GM18498 (cell line): ENCODE measurements around the gene ULK3.
A peak's percentile ranks its signal among the peaks of the same experiment; 100 is the strongest.

Source experiments
- ATAC-seq: cut with Tn5 transposase; IDR thresholded peaks from one replicate; pipeline ENCODE4 v1.9.1; 2021; ENCODE audit warnings: mild to moderate bottlenecking, moderate library complexity; ENCODE audit not compliant: unreplicated experiment

Gene ULK3

DNA sequence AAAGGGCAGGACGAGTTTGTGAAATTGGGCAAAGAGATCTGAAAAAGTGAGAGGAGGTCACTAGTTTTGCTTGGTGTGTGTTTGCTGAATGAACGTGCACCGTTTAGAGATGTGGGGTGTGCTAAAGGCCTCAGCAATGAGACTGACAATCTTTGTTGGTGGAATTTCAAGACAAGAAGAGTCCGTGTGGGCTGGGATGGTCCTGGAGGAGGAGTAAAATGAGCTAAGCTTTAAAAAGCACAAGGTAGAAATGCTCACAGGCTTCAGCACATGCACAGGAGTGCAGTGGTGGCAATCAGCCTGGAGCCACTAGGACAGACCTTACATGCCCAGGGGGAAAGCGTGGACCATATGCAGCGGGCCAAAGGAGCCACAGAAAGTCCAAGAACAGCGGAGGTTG, 18.0 kb downstream of the ULK3 start:
- ATAC-seq: no peak

DNA sequence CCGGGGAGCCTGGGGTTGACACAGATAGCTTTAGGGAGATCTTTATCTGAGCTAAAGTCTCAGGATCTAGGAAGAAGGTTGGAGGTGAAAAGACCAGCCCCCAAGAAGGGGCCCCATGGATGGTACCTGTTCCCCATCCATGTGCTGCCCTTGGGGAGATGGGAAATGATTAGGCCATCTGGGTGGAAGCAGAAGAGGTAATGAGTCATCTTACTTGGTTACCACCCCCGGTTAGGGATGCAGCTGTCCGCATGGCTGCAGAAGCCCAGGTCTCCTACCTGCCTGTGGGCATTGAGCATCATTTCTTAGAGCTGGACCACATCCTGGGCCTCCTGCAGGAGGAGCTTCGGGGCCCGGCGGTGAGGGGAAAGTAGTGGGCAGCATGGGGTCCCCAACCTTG, 19.6 kb downstream of the ULK3 start:
- ATAC-seq: no peak

DNA sequence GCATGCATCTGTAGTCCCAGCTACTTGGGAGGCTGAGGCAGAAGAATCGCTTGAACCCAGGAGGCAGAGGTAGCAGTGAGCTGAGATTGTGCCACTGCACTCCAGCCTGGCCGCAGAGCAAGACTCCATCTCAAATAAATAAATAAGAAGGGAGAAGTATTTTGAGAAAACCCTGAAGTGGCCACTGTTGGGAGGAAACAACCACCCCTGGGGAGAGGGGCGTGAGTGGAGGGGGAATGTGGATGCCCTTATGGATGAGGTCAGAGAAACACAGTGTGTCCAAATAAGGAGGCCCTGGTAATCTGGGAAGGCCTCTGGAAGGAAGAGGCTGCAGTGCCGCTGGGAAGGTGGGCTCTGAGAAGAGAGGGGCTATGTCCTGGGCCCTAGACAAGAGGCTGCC, 20.7 kb downstream of the ULK3 start:
- no peak for ATAC-seq

DNA sequence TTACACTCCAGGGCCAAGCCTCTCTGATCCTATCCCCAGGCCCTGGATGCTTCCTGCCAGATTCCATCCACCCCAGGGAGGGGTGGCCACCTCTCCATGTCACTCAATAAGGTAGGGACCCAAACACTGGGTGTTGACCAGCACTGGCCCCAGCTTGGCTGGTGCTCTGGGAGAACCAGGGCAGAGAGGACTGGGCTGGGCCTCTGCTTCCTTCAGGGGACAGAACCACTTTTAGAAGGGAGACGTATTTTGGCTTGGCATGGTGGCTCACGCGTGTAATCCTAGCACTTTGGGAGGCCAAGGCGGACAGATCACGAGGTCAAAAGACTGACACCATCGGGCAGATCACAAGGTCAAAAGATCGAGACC, 21.2 kb downstream of the ULK3 start:
- ATAC-seq: no peak

DNA sequence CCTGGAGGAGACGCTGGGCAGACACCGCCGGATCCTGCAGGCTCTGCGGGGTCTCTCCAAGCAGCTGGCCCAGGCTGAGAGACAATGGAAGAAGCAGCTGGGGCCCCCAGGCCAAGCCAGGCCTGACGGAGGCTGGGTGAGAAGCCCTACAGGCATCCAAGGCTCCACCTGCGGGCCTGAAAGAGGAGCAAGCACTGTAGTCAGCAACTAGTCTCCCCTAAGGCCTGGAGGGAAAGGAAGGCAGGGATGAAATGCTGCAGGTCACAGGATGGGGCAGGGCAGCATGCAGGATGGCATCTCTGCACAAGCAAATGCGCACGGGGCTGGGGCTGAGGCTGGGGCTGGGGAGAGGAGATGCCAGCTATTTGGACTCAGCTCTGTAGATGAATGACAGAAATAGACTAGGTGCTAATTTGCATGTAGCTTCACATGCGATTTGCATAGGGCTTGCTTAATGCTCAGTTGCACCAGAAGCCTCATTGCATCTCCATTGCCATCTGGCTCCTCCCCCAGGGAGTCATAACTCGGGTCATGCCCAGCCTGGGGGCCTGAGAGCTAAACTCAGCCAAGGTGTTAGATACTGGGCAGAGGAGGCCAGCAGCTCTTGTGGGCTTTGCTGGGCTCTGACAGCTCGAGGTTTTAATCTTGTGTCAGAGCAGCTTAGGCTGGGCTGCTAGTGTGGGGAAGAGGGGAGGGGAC, 21.7 kb downstream of the ULK3 start:
- ATAC-seq: peak; percentile 82

DNA sequence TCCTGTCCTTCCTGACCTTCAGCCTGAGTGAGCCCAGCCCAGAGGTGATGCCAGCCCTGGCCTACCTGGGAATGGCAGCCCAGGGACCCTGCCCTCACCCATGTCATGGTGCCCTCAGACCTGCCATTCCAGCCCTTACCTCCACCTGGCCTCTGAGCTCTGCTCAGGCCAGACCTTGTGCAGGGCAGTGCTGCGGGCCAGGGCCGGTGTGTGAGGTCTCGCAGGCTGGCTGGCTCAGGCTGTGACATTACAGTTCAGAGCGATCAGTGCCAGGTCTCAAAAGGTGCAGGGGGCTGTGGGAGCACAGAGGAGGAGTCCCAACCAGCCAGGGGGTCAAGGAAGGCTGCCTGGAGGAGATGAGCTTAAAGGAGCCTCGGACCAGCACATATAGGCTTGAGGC, 22.9 kb downstream of the ULK3 start:
- no peak for ATAC-seq

DNA sequence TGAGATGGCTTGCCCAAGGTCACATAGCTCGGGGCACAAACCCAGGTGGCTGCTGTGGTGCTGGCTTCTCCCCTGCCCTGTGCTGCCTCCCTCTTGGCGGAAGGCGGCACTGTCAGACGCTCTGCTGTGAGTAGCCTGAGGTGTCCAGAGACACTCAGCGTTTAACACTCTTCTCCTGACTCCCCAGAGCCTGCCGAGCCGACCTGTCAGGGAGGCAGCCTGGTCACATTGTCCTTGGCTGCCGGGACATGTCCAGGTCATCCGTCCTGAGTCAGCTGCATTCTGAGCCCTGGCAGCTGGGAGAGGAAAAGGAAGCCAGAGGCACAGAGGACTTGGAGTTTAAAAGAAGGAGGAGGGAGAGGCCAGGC, 25.6 kb downstream of the ULK3 start:
- ATAC-seq: no peak

DNA sequence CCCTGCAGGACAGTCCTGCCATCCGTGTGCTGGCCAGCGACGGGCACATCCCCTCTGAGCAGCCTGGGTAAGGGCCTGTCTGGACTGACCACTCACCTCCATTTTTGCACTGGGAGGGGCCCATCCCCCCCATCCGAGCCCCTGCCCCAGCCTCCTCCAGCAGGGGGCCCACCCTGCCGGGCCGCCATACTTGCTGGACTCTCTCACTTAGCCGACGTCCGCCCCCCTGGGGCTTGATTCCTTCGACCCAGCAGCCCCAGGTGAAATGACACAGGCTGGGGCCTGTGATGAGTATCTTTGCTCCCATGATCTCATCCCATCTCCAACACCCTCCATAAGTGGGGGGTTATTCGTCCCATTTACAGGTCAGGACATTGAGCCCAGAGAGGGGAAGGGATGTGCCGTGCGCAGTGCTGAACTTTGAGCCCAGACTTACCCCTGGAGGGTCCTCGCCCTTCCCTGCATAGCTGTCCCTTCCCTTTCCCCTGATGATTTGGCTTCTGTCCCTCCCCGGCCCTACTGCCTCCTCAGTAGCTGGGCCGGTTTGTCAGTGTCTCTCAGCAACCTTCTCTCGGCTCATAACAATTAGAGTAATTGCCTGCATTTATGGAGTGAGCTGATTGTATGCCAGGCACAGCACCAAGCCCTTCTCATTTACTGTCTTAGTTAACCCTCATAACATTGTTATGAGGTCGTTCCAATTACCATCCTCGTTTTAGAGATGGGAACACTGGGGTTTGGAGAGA, 26.2 kb downstream of the ULK3 start:
- no peak for ATAC-seq

DNA sequence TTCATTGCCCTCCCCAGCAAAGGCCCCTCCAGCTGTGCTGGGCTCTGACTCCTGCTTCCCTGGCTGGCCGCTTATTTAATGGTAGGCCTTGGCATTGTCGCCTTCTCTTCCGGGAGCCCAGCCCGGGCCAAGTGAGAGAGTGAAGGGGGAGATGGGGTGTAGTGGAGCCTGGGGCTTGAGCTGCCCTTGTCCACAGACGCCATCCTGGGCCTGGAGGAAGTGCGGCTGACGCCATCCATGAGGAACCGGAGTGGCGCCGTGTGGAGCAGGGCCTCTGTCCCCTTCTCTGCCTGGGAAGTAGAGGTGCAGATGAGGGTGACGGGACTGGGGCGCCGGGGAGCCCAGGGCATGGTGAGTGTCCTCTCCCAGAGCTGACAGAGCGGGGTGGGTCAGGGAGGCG, 27.0 kb downstream of the ULK3 start:
- no peak for ATAC-seq

DNA sequence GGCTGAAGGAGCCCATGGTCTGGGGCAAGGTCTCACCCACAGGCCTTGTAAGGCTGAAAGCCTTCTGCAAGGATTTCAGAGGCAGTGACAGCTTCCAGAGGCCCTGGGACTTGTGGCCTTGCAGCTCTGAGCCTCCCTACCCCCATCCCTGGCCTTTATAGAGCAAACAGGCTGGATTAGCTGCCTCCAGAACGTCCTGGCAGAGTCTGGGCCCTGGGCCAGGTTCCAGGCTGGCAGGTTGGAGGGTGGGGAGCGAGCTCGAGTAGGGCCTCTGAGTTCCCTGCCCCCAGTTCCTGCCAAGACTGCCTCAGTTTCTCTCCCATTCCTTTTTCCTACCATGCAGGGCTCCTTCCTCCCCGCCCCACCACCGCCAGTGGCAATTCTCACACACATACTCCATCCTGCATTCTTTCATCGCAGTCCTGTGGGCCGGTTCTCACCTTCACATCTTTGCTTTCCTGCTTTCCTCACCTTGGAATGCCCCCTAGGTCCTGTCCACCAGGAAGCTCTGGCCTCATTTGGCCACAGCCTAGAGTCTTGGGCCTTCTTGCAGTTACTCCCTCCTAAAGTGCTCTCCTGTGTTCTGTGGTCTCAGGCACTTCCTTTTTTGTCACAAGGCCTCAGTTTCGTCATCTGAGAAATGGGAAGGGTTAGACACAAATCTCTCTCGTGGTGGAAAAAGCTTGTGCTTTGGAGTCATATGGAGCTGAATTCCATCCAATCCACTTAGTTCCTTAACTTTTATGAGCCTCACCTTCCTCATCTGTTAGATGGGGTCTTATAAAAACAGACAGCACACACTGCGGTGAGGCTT, 27.6 kb downstream of the ULK3 start:
- no peak for ATAC-seq

DNA sequence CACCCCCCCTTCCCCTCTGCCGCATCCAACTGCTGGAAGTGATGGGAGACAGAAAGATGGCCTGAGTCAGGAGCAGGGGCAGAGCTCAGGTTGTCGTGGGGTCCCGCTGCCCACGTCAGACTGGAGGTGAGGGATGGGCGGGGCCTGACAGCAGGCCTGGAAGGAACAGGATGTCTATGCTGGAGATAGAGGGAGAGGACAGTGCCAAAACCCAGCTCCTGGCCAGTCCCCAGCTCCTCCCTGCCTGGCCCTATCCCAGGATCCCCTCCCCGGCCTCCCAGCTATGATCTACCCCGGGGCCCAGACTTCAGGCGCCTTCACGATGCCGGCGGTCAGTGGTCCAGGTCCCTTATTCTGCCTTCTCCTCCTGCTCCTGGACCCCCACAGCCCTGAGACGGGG, 30.4 kb downstream of the ULK3 start, which contains the start of gene LMAN1L:
Gene LMAN1L, plus strand, starts transcription at position 303 of the 400 bp plus-strand sequence. Its CDS starts 20 bp downstream, at position 323.
- no peak for ATAC-seq

DNA sequence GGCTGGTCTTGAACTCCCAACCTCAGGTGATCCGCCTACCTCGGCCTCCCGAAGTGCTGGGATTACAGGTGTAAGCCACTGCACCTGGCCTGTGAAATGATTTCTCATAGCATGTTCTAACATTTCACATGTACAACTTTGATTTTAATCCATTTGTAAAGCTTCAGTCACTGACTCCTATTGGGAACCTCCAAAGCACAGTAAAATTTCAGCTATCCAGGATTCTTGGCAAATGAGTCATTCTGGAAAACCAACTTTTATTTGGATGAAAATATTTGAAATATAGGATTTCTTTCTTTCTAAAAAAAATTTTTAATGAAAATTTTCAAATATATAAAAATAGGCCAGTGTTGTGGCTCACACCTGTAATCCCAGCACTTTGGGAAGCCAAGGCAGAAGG, 33.0 kb downstream of the ULK3 start:
- no peak for ATAC-seq

DNA sequence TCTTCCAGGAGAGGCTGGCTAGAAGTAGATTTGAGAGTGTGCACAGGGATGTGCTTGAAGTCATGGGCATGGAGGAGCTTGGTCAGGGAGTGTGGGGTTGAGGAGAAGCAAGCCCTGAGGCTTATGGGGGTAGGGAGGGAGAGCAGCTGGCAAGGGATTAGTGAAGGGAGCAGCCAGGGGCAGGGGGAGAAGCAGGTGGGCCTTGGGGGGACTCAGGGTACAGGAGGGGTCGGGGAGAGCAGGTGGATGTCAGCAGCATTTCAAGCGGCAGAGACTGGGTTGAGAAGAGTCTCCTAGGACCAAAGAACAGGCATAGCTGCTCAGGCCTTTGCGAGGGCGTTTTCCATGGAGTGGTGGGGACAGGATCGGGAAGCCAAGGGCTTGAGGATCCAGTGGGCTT, 33.7 kb downstream of the ULK3 start:
- ATAC-seq: no peak

DNA sequence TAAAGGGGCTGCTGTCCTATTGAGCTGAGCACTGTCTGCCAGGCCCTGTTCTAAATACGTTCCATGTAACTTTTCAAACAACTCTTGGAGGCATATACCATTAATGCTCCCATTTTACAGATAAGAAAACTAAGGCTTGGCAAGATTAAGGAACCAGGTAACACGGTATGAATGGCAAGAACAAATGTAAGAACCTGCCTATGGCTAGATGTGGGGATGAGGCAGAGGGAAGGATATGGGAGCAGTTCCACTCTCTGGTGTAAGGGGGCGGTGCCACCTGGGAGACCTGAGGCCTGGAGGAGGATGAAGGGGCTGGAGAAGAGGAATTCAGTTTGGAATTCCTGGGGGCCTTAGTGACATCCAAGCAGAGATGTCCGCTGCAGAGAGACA, 34.1 kb downstream of the ULK3 start:
- ATAC-seq: no peak

DNA sequence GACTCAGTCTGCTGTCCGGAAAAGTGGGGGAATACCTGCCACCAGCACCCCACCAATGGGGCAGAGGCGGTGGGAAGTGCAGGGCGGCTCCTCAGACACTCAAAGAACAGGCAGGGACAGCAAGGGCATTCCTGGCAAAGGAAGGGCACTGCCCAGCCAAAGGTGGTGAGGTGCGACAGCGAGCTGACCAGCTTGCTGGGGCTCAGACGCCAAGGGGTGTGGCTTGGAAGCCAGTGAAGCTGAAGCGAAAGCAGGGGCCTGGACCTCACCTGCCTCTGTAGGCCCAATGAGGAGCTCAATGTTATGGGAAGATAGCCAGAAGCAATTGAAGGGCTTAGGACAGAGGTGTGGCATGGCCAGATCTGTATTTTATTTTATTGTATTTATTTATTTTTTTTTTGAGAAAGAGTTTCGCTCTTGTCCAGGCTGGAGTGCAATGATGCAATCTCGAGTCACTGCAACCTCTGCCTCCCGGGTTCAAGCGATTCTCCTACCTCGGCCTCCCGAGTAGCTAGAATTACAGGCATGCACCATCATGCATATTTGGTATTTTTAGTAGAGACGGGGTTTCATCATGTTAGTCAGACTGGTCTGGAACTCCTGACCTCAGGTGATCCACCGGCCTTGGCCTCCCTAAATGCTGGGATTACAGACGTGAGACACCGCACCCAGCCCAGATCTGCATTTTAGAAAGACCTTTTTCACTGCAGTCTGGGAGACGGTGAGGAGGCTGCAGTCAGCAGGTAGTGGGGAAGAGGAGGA, 34.7 kb downstream of the ULK3 start:
- ATAC-seq: no peak

DNA sequence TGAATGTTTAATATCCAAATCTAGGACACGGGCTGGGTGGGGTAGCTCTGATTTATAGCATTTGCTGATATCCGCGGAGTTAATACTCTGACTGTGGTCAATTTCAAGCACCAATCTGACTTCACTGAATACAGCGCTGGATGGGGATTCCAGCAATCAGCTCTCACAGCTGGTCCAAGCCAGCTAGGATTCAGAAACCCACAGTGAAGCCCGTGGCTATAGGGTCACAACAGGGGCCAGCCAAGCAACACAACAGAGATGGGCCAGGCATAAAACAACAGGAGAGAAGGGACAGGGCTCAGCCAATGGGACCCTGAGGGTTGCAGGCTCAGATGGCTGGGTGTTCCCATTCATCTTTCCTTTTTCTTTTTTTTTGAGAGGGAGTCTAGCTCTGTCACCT, 35.7 kb downstream of the ULK3 start:
- ATAC-seq: no peak

DNA sequence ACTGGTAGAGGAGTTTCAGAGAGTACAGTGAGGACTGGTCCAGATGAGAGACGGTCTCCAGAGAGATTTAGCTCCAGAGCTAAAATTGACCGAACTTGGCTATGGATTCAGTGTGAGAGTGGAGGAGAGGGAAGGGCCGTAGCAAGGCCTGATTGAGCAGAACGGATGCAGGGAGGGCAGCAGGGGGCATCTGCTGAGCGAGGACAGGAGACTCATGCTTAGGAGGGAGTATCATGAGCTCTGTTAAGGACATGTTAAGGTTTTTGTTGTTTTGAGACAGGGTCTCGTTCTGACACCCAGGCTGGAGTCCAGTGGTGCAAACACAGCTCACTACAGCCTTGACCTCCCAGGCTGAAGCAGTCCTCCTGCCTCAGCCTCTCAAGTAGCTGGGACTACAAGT, 38.0 kb downstream of the ULK3 start:
- ATAC-seq: no peak

DNA sequence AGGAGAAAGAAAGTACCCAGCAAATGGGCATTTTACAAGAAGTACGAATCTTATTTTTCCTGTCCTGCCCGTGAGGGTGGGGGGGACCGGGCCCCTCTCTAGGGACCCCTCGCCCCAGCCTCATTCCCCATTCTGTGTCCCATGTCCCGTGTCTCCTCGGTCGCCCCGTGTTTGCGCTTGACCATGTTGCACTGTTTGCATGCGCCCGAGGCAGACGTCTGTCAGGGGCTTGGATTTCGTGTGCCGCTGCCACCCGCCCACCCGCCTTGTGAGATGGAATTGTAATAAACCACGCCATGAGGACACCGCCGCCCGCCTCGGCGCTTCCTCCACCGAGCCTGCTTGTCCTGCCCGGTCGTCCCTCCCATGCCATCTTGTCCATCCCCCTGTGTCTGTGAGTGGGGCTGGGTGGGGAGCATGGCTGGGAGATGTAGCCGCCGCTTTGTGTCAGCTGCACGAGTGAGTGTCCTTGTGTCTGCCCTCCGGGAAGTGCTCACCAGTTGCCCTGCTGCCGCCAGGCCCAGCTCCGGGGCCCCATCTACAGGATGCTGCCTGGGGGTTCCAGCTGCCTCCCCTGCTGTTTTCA, 40.0 kb downstream of the ULK3 start:
- no peak for ATAC-seq

DNA sequence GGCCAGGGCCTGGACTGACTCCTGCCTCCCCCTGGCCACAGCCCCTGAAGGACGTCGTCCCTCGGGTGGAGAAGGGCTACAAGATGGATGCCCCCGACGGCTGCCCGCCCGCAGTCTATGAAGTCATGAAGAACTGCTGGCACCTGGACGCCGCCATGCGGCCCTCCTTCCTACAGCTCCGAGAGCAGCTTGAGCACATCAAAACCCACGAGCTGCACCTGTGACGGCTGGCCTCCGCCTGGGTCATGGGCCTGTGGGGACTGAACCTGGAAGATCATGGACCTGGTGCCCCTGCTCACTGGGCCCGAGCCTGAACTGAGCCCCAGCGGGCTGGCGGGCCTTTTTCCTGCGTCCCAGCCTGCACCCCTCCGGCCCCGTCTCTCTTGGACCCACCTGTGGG, 40.7 kb downstream of the ULK3 start:
- no peak for ATAC-seq

DNA sequence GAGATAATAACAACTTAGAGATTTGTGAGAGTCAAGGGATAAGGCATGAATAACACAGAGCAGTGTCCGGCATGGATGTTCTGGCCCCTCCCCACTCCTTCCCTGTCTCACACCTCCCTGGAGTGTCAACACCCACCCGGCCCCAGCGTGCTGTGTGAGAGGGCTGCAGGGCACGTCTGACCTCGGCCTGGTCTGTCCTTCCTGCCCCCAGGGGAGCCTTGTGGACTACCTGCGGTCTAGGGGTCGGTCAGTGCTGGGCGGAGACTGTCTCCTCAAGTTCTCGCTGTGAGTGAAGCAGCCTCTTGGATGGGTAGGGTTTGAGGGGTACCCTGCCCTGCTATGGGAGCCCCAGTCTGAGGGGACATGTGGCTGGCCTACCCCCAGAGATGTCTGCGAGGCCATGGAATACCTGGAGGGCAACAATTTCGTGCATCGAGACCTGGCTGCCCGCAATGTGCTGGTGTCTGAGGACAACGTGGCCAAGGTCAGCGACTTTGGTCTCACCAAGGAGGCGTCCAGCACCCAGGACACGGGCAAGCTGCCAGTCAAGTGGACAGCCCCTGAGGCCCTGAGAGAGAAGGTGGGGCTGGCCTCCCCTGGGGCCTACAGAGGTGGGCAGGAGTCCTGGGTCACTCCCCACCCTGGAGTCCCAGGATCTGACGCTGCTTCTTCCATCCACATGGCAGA, 41.5 kb downstream of the ULK3 start:
- ATAC-seq: no peak
